GM12878 (cell line): ENCODE measurements around the gene ARHGEF37. TPM values are rescaled to one million over a fixed set of nuclear protein-coding genes. Genes with fewer than 3 reads are reported as not detected.

Experiments used
- ATAC-seq: fragments of 200-7000 bp; cut with Tn5 transposase; 3 replicates; pipeline ENCODE4 v1.9.1; 2020; ENCODE audit warnings: mild to moderate bottlenecking, moderate library complexity
- BruUV-seq: library from RNA; stranded (reverse); fragments of 400-500 nt; replicated peaks from 2 replicates; lab custom pipeline; 2021; lab: Mats Ljungman, UMichigan
- CTCF ChIA-PET: fragments of 300-600 bp; sonication (Branson Sonifier 250); formaldehyde crosslinking; extraction: SDS; loops from one replicate; lab custom pipeline; 2021; ENCODE audit warnings: inconsistent platforms; lab: Yijun Ruan, JAX
- POLR2A ChIA-PET: fragments of 350-600 bp; formaldehyde crosslinking; extraction: SDS; loops from one replicate; lab custom pipeline; 2021; ENCODE audit warnings: inconsistent platforms; lab: Charles Lee
- RAD21 ChIA-PET: fragments of 300-600 bp; sonication (Branson Sonifier 250); formaldehyde crosslinking; loops from one replicate; lab custom pipeline; 2023; ENCODE audit warnings: antibody characterized with exemption; ENCODE audit not compliant: unreplicated experiment; lab: Charles Lee
- SMC1A ChIA-PET: fragments of 300-600 bp; sonication (Branson Sonifier 250); formaldehyde crosslinking; loops from one replicate; lab custom pipeline; 2023; ENCODE audit not compliant: unreplicated experiment, uncharacterized antibody; lab: Charles Lee
- DNase-seq: peaks from one replicate; pipeline ENCODE4 v3.0.0-alpha.2; 2011; ENCODE audit warnings: low read depth, low spot score
- FAIRE-seq: peaks from 3 replicates; lab custom pipeline; 2011; peaks lifted over from hg19 to GRCh38; lab: Jason Lieb, UNC
- H2AFZ ChIP-seq: 2 replicates; pipeline ENCODE4 v1.6.0; 2011; ENCODE audit warnings: low read depth, low read length, control low read depth; ENCODE audit not compliant: control insufficient read depth
- H3K27ac ChIP-seq: 2 replicates; pipeline ENCODE4 v1.5.1; 2011; ENCODE audit warnings: control low read depth; ENCODE audit not compliant: control insufficient read depth, insufficient read depth
- H3K27me3 ChIP-seq, 2 experiments: replicated peaks in 1 of 2; 2 replicates each; pipeline versions ENCODE4 v1.6.0 to v1.6.1; 2011; ENCODE audit warnings: low read length in 1 of 2; ENCODE audit not compliant: control insufficient read depth in 2 of 2, insufficient read depth in 2 of 2
- H3K36me3 ChIP-seq, 2 experiments: 2 replicates each; pipeline ENCODE4 v1.5.1; 2011; ENCODE audit warnings: low read length in 1 of 2; ENCODE audit not compliant: control insufficient read depth in 2 of 2, insufficient read depth in 2 of 2
- H3K4me1 ChIP-seq: 2 replicates; pipeline ENCODE4 v1.6.1; 2011; ENCODE audit warnings: mild to moderate bottlenecking, low read length, moderate library complexity, mixed read lengths; ENCODE audit not compliant: control insufficient read depth, insufficient read depth
- H3K4me2 ChIP-seq: 2 replicates; pipeline ENCODE4 v1.6.0; 2011; ENCODE audit warnings: control low read depth; ENCODE audit not compliant: control insufficient read depth, insufficient read depth
- H3K4me3 ChIP-seq: fragments of 200-600 bp; sonication (generic); 2 replicates; pipeline ENCODE4 v1.5.1; 2016
- H3K79me2 ChIP-seq: 2 replicates; pipeline ENCODE4 v1.6.0; 2011; ENCODE audit warnings: low read length; ENCODE audit not compliant: control insufficient read depth, insufficient read depth
- H3K9ac ChIP-seq: 2 replicates; pipeline ENCODE4 v1.8.0; 2011; ENCODE audit warnings: low read length, control low read depth, mixed read lengths; ENCODE audit not compliant: control insufficient read depth, insufficient read depth
- H3K9me3 ChIP-seq: replicated peaks from 3 replicates; pipeline ENCODE4 v1.5.1; 2011; ENCODE audit warnings: mild to moderate bottlenecking, low read length; ENCODE audit not compliant: control insufficient read depth, insufficient read depth
- H4K20me1 ChIP-seq: 2 replicates; pipeline ENCODE4 v1.6.0; 2011; ENCODE audit not compliant: control insufficient read depth, insufficient read depth
- ATF7 ChIP-seq: fragments of 450-650 bp; IDR thresholded peaks from 2 replicates; pipeline ENCODE4 v1.6.1; 2016; ENCODE audit warnings: low read depth, mild to moderate bottlenecking
- BCLAF1 ChIP-seq: fragments of 450-650 bp; IDR thresholded peaks from 2 replicates; pipeline ENCODE4 v1.6.1; 2017; ENCODE audit warnings: antibody characterized with exemption, mild to moderate bottlenecking, moderate library complexity
- CBFB ChIP-seq: IDR thresholded peaks from 2 replicates; pipeline ENCODE4 v1.6.1; 2016; ENCODE audit warnings: antibody characterized with exemption, low read depth
- CEBPB ChIP-seq, 2 experiments: fragments of 150-350 bp in 1 of 2; IDR thresholded peaks; 2 replicates each; pipeline ENCODE4 v1.6.1; 2012 to 2014; ENCODE audit warnings: low read depth in 2 of 2, low read length in 2 of 2, borderline replicate concordance in 1 of 2, inconsistent platforms in 1 of 2
- HCFC1 ChIP-seq: fragments of 150-350 bp; IDR thresholded peaks from 2 replicates; pipeline ENCODE4 v1.6.1; 2014; ENCODE audit warnings: low read length
- HDAC6 ChIP-seq: fragments of 200-600 bp; sonication (generic); IDR thresholded peaks from one replicate; pipeline ENCODE4 v1.8.0; 2017; ENCODE audit warnings: antibody characterized with exemption; ENCODE audit not compliant: unreplicated experiment
- JUND ChIP-seq: IDR thresholded peaks from 2 replicates; pipeline ENCODE4 v1.6.1; 2012; ENCODE audit warnings: low read depth, mild to moderate bottlenecking, low read length, improper control_type of control experiment, moderate library complexity
- MXI1 ChIP-seq: fragments of 150-350 bp; IDR thresholded peaks from 2 replicates; pipeline ENCODE4 v1.6.1; 2011; ENCODE audit warnings: low read depth, mild to moderate bottlenecking, inconsistent platforms, low read length, improper control_type of control experiment
- RFX5 ChIP-seq: IDR thresholded peaks from 2 replicates; pipeline ENCODE4 v1.6.1; 2011; ENCODE audit warnings: low read depth, low read length, improper control_type of control experiment
- SMC3 ChIP-seq: IDR thresholded peaks from 2 replicates; pipeline ENCODE4 v1.6.1; 2011; ENCODE audit warnings: low read length, improper control_type of control experiment, borderline replicate concordance
- SUPT20H ChIP-seq: IDR thresholded peaks from 2 replicates; pipeline ENCODE4 v1.6.1; 2011; ENCODE audit warnings: low read depth, mild to moderate bottlenecking, low read length, moderate library complexity, borderline replicate concordance; ENCODE audit not compliant: control insufficient read depth
- WRNIP1 ChIP-seq: IDR thresholded peaks from 2 replicates; pipeline ENCODE4 v1.6.1; 2011; ENCODE audit warnings: low read depth, low read length, improper control_type of control experiment, borderline replicate concordance
- ZSCAN29 ChIP-seq: fragments of 450-650 bp; IDR thresholded peaks from 2 replicates; pipeline ENCODE4 v1.6.1; 2017; ENCODE audit warnings: mild to moderate bottlenecking, moderate library complexity
- WGBS: methylation state at CpG from one replicate; pipeline ENCODE4 v1.1.6; 2016; ENCODE audit warnings: low lambda C conversion rate; ENCODE audit not compliant: insufficient replicate concordance, insufficient coverage; ENCODE audit errors: missing lambda C conversion rate; 5-methylcytosine and 5-hydroxymethylcytosine counted together
- in situ Hi-C: fragments of 300-500 bp; cut with MboI; formaldehyde crosslinking; loops from 9 replicates; pipeline ENCODE4 v1.14.3; 2018; ENCODE audit warnings: mixed read lengths
- intact Hi-C: fragments of 100-400 bp; cut with micrococcal nuclease; formaldehyde crosslinking; loops from one replicate; pipeline ENCODE4 v1.14.2; 2022; ENCODE audit not compliant: unreplicated experiment
- polyA plus RNA-seq, 11 experiments: library from polyadenylated mRNA; depleted of rRNA in 4 of 11; unstranded in 6 of 11; stranded (reverse) in 5 of 11; fragments of >200 nt; fragmentation: Nextera tagmentation in 4 of 11; fragmentation: Illumina TruSeq in 1 of 11; extraction: Ambion mirVana in 4 of 11; extraction: Trizol in 1 of 11; gene quantifications; 1 replicate in 1 of 11; 2 replicates in 10 of 11; pipeline versions ENCODE4 v1.2.1 to v1.2.3, GENCODE V29; 2011 to 2016; ENCODE audit warnings: inconsistent platforms in 2 of 11, missing spikeins in 2 of 11, low read depth in 1 of 11
- total RNA-seq, 4 experiments: library from RNA; depleted of rRNA in 3 of 4; stranded (reverse); fragments of >200 nt in 3 of 4; fragmentation: Illumina TruSeq in 1 of 4; extraction: Trizol in 1 of 4; gene quantifications; 2 replicates each; pipeline versions ENCODE4 v1.2.1 to v1.2.3, GENCODE V29; 2013 to 2021
- TF ChIP-seq, protein P1 (sequence below): fragments of 450-650 bp; formaldehyde crosslinking; IDR thresholded peaks from 2 replicates; pipeline ENCODE4 v1.4.0; 2020; ENCODE audit warnings: mild to moderate bottlenecking, moderate library complexity
- TF ChIP-seq, protein P2 (sequence below): fragments of 450-650 bp; IDR thresholded peaks from 2 replicates; pipeline ENCODE4 v1.6.1; 2017; ENCODE audit warnings: mild to moderate bottlenecking

Gene ARHGEF37
- total and polyA plus RNA-seq, 10 of the 15 experiments (the other 5 are each of a cell fraction or from before 2014, with no cell fraction given), result 0.16 to 1.1 (median 0.63) TPM

DNA sequence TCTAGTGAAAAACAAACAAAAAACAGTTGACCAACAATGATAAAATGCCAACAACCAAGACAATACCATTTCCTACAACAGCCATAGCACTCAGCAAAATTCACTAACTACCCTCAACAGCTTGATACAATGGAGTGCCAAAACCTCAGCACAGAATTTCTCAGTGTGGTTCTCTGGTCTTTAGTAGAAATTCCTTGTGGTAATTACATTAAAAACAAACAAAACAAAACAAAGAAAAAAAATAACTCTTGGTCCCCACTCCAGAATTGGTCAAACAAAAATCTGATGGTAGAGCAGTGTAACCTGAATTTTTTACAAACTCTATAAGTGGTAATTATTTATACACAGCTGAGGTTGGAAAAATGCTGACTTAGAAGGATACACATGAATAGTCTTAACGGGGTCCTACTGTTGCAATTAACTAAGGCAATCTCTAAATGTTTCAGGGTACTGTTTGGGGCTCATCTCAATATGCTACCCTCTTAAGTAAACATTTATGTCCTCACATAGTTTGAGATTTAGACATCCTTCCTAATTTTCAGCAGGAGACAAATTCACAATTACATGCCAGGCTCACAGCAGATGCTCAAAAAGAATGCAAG, 43.8 kb upstream of the ARHGEF37 start:
- SMC1A ChIA-PET, result no interaction called here
- RAD21 ChIA-PET, result no interaction called here
- H3K27ac ChIP-seq, result no peak overlapping the region
- DNase-seq (no peak), ATAC-seq (no peak), FAIRE-seq (no peak)
- BruUV-seq, result no TSS peak
- in situ Hi-C loops (no loop called here), intact Hi-C loops (no loop called here)
- peaks cover 88% of the 10 kb centered on the region for H3K79me2 ChIP-seq
- POLR2A ChIA-PET, result no interaction called here
- H3K4me3 ChIP-seq, result no peak overlapping the region
- no peaks in the 10 kb centered on the region for H4K20me1 ChIP-seq
- 35% methylated on average over 1 of the region's 1 CpG for WGBS
- H3K9ac ChIP-seq, result no peak overlapping the region
- no peaks in the 10 kb centered on the region for H3K27me3 ChIP-seq
- H3K36me3 ChIP-seq, result peaks cover 2 to 16% of the 10 kb centered on the region in 2 experiments; a peak in 3 of 4 replicates
- no peaks in the 10 kb centered on the region for H3K4me1 ChIP-seq
- H2AFZ ChIP-seq, result no peak overlapping the region
- CTCF ChIA-PET, result no interaction called here
- H3K4me2 ChIP-seq, result no peak overlapping the region
- no peaks in the 10 kb centered on the region for H3K9me3 ChIP-seq
- TF ChIP-seq WRNIP1 (no peak), CEBPB (IDR thresholded peaks at IDR 0.05; ENCODE audit: borderline replicate concordance in 1 of 2, low read depth in 2 of 2, low read length in 2 of 2) (no peak), HDAC6 (no peak), ZSCAN29 (no peak), MXI1 (no peak), SMC3 (no peak), SUPT20H (no peak), ATF7 (no peak), HCFC1 (no peak), BCLAF1 (no peak), RFX5 (no peak), JUND (no peak), CBFB (no peak)
- TF ChIP-seq, protein P1, sequence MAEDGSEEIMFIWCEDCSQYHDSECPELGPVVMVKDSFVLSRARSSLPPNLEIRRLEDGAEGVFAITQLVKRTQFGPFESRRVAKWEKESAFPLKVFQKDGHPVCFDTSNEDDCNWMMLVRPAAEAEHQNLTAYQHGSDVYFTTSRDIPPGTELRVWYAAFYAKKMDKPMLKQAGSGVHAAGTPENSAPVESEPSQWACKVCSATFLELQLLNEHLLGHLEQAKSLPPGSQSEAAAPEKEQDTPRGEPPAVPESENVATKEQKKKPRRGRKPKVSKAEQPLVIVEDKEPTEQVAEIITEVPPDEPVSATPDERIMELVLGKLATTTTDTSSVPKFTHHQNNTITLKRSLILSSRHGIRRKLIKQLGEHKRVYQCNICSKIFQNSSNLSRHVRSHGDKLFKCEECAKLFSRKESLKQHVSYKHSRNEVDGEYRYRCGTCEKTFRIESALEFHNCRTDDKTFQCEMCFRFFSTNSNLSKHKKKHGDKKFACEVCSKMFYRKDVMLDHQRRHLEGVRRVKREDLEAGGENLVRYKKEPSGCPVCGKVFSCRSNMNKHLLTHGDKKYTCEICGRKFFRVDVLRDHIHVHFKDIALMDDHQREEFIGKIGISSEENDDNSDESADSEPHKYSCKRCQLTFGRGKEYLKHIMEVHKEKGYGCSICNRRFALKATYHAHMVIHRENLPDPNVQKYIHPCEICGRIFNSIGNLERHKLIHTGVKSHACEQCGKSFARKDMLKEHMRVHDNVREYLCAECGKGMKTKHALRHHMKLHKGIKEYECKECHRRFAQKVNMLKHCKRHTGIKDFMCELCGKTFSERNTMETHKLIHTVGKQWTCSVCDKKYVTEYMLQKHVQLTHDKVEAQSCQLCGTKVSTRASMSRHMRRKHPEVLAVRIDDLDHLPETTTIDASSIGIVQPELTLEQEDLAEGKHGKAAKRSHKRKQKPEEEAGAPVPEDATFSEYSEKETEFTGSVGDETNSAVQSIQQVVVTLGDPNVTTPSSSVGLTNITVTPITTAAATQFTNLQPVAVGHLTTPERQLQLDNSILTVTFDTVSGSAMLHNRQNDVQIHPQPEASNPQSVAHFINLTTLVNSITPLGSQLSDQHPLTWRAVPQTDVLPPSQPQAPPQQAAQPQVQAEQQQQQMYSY (CRISPR knock-in tag), result no peak
- TF ChIP-seq, protein P2, sequence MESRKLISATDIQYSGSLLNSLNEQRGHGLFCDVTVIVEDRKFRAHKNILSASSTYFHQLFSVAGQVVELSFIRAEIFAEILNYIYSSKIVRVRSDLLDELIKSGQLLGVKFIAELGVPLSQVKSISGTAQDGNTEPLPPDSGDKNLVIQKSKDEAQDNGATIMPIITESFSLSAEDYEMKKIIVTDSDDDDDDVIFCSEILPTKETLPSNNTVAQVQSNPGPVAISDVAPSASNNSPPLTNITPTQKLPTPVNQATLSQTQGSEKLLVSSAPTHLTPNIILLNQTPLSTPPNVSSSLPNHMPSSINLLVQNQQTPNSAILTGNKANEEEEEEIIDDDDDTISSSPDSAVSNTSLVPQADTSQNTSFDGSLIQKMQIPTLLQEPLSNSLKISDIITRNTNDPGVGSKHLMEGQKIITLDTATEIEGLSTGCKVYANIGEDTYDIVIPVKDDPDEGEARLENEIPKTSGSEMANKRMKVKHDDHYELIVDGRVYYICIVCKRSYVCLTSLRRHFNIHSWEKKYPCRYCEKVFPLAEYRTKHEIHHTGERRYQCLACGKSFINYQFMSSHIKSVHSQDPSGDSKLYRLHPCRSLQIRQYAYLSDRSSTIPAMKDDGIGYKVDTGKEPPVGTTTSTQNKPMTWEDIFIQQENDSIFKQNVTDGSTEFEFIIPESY, result no peak
